HG02840 (cell line): Measurements from ENCODE around the gene KIAA2012.

Experiments used
- ATAC-seq: cut with Tn5 transposase; IDR thresholded peaks from one replicate; pipeline ENCODE4 v1.9.1; 2021; ENCODE audit warnings: mild to moderate bottlenecking, moderate library complexity, moderate number of reproducible peaks; ENCODE audit not compliant: unreplicated experiment, low FRiP score

Gene KIAA2012

GRCh38 chr2:202072737-202073401 is at the start of gene KIAA2012:
Gene KIAA2012, plus strand, starts transcription at chr2:202073255. Its CDS starts 373 bp downstream, at chr2:202073628.
- no peak for ATAC-seq

- ATAC-seq = no peak
Observed at GRCh38 chr2:202023904-202024266, 49.2 kb upstream of the KIAA2012 start.

DNA sequence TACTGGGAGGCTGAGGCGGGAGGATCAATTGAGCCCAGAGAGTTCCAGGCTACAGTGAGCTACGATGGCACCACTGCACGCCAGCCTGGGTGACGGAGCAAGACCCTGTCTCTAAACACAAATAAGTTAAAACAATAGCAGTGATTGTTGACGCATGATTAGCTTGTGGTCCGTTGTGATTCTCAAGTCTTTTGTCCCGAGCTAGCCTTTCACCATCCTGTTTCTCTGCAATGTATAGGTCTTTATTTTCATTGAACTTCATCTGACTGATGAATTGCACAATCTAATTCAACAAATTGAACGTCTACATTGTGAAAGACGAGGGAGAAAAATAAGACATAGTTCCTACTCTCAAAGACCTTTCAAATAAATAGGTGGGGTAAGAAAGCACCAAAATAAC is 48.2 kb upstream of the KIAA2012 start:
- ATAC-seq = no peak

DNA sequence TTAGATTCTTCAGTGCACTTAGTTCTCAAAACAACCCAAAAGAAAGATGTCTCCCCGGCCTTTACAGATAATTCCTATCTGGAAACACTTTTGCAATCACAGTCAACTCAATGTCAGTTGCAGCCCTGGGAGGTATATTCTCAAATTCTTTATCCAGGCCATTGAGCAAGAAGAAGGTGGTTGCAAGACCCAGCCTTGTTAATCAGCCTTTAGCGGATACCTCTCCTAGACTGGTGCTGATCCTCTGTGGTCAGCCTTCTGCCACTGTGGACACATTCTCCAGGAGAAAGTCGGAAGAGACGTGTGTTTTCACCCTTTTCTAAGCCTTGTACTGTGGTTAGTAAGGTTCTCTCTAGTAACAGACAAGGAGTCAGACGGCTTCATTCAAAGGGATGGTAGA is 47.2 kb upstream of the KIAA2012 start:
- no peak for ATAC-seq

- no peak for ATAC-seq
Observed at GRCh38 chr2:202026507-202026906, 46.5 kb upstream of the KIAA2012 start.

DNA sequence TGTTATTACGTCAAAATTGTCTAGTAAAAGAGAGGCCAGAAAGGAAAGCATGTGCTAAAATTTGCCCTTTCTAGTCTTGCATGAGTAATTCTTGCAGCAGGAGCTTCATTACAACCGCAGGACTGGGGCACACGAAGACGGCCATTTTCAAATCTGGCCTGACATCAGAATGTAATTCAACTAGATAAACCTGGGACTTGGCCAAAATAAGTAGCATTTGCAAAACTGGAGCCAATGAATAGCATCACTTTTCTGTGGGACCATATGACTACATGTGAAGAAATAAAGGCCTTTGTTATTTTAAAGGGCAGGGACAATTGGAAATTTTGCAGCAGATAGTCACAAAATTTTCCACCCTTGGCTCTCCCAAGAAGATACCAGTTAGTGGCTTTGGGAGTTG is 42.4 kb upstream of the KIAA2012 start:
- ATAC-seq = no peak

DNA sequence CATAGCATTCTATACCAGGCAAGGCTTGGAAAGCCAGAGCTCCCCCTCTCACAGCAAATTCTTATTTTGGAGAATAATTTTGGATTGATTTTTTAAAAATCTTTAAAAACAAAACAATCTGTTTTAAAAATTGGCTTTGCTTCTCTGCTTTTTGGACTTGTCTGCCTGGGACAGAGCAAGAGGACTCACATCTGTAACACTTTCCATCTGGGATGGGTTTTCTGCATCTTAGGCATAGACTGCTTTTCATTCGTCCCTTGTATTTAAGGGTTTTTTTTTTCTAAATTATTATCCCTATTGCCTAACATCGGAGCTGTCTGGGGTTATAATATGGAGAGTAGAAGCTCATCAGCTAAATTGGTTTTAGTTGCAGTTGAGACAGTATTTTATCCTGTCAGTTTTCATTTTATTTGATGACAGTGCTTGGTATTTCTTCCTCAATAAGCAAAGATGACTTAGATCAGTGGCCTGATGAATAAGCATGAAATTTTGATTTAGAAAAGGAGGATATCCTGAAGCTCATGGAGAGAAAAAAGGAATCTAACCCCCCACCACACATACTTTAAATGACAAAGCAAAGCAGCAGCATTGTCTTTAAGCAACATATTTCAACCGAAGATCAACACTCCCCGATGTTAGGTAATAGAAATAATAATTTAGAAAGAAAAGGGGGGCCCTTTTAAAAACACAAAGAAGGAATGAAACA is 41.7 kb upstream of the KIAA2012 start:
- no peak for ATAC-seq

DNA sequence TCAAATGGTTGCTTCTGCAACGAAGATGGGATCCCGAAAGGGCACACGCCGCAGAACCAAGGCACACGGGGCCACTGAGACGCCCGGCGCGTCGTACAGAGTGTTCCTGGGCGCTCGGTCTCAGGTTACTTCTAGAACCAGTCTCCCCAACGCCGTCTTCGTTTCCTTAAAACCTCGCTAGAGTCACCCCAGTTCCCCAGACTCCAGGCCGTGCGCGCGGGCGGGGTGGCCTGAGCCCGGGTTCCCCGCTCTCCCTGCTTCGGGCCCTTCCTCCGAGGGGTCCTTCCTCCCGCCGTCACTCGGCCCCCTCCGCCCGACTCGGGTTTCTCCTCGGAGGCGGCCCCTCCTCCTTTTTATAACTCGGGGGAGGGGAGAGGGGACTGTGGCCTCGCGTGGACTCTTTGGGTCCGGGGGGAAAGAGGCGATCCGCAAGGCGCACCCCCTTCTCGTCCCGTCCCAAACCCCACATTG is 40.2 kb upstream of the KIAA2012 start:
- ATAC-seq = peak; percentile 11

- ATAC-seq = peak; percentile 69
Observed at GRCh38 chr2:202033317-202034248, 39.5 kb upstream of the KIAA2012 start, which contains the start of gene FZD7. Gene FZD7, plus strand, starts transcription at chr2:202033855. Its CDS starts 793 bp downstream, at chr2:202034648.

- peak; percentile 16 for ATAC-seq
Observed at GRCh38 chr2:202034249-202035088, 38.6 kb upstream of the KIAA2012 start.

DNA sequence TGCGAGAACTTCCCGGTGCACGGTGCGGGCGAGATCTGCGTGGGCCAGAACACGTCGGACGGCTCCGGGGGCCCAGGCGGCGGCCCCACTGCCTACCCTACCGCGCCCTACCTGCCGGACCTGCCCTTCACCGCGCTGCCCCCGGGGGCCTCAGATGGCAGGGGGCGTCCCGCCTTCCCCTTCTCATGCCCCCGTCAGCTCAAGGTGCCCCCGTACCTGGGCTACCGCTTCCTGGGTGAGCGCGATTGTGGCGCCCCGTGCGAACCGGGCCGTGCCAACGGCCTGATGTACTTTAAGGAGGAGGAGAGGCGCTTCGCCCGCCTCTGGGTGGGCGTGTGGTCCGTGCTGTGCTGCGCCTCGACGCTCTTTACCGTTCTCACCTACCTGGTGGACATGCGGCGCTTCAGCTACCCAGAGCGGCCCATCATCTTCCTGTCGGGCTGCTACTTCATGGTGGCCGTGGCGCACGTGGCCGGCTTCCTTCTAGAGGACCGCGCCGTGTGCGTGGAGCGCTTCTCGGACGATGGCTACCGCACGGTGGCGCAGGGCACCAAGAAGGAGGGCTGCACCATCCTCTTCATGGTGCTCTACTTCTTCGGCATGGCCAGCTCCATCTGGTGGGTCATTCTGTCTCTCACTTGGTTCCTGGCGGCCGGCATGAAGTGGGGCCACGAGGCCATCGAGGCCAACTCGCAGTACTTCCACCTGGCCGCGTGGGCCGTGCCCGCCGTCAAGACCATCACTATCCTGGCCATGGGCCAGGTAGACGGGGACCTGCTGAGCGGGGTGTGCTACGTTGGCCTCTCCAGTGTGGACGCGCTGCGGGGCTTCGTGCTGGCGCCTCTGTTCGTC is 37.7 kb upstream of the KIAA2012 start:
- ATAC-seq = no peak

- no peak for ATAC-seq
Observed at GRCh38 chr2:202035941-202036372, 37.1 kb upstream of the KIAA2012 start.

- ATAC-seq = no peak
Observed at GRCh38 chr2:202036601-202037037, 36.4 kb upstream of the KIAA2012 start.

DNA sequence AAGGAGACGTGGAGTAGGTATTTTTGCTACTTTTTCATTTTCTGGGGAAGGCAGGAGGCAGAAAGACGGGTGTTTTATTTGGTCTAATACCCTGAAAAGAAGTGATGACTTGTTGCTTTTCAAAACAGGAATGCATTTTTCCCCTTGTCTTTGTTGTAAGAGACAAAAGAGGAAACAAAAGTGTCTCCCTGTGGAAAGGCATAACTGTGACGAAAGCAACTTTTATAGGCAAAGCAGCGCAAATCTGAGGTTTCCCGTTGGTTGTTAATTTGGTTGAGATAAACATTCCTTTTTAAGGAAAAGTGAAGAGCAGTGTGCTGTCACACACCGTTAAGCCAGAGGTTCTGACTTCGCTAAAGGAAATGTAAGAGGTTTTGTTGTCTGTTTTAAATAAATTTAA is 36.0 kb upstream of the KIAA2012 start:
- ATAC-seq = no peak

- ATAC-seq = no peak
Observed at GRCh38 chr2:202038471-202039277, 34.4 kb upstream of the KIAA2012 start.

DNA sequence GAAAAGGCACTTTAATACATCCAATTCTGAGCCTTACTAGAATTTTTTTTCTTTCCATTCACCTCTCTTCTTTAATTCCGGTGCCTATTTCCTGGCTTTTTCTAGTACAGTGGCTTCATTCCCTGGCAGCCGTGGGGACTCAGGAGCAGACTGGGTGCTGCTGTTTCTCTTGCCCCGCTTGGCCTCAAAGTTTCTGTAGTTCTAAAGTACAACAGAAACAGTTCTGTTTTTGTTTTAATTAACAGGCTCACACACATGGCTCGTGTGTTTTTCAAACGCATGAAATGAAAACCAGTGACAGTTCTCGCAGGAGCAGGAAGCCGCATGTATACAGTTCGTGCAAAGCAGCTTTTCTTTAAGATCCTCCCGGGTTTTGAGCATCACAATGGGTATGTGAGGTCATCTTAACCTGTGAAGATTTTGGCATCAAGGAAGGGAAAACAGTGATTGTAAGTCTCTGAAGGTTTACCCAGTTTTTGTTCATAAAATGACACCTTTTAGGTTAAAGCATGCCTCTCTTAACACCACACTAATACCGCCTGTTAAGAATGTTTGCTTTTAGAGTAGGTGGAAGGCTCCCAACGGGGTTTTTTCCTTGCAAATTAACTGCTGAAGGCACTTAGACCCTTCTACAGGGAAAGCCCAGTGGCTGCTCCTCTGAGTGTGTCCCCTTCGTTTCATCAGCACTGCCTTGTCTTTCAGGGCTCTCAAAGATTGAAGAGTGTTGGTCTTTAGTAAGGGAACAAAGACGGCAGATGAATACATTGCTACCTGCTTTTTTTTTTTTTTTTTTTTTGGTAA is 33.6 kb upstream of the KIAA2012 start:
- no peak for ATAC-seq

- ATAC-seq = no peak
Observed at GRCh38 chr2:202040079-202040844, 32.8 kb upstream of the KIAA2012 start.
